Ovary (tissue), 9 donors: ENCODE results near the gene ANO2. TPM values are rescaled to one million over a fixed set of nuclear protein-coding genes. Genes with fewer than 3 reads are reported as not detected.

Experiments
- DNase-seq, 5 donors: peaks; one replicate each; pipeline ENCODE4 v3.0.0-alpha.2; 2019 to 2020
- H3K27ac ChIP-seq, 2 donors: fragments of 200-600 bp; one replicate each; pipeline versions ENCODE4 v1.5.1 to v1.8.0; 2019 to 2022
- H3K27me3 ChIP-seq: fragments of 200-600 bp; one replicate; pipeline ENCODE4 v1.8.0; 2022
- H3K36me3 ChIP-seq: fragments of 200-600 bp; sonication (generic); one replicate; pipeline ENCODE4 v1.5.1; 2019
- H3K4me1 ChIP-seq: one replicate; pipeline ENCODE4 v1.8.1; 2013; ENCODE audit warnings: mild to moderate bottlenecking, moderate library complexity; ENCODE audit not compliant: insufficient read depth
- H3K4me3 ChIP-seq: fragments of 200-600 bp; sonication (generic); one replicate; pipeline ENCODE4 v1.5.1; 2017
- H3K9me3 ChIP-seq, 2 donors: fragments of 200-600 bp in 1 of 2; sonication (generic) in 1 of 2; one replicate each; pipeline versions ENCODE4 v1.5.1 to v1.8.1; 2013 to 2019; ENCODE audit warnings: mild to moderate bottlenecking in 1 of 2, moderate library complexity in 1 of 2
- EP300 ChIP-seq: sonication (generic); formaldehyde crosslinking; IDR thresholded peaks from one replicate; pipeline ENCODE4 v1.6.1; 2017; ENCODE audit warnings: antibody characterized with exemption
- POLR2A ChIP-seq: fragments of 450-650 bp; IDR thresholded peaks from one replicate; pipeline ENCODE4 v1.6.1; 2017; ENCODE audit warnings: antibody characterized with exemption, mild to moderate bottlenecking, moderate library complexity
- WGBS, 3 donors: extraction: QIAGEN DNeasy Blood & Tissue Kit in 1 of 3; methylation state at CpG; one replicate each; pipeline versions ENCODE4 v1.1.5 to v1.1.7; 2013 to 2017; 5-methylcytosine and 5-hydroxymethylcytosine counted together
- intact Hi-C, 4 donors: fragments of 100-400 bp; cut with DNase I; formaldehyde crosslinking; loops; one replicate each; pipeline versions ENCODE4 v1.11.0 to v1.15.1; 2022 to 2023
- polyA plus RNA-seq, 2 donors: library from polyadenylated mRNA; stranded (reverse); fragments of 200-250 nt in 1 of 2; fragments of 350-450 nt in 1 of 2; fragmentation: Illumina TruSeq in 1 of 2; extraction: RNeasy Lipid Tissue Mini Kit (QIAGEN cat#74804) in 1 of 2; gene quantifications; one replicate each; pipeline ENCODE4 v1.2.3, GENCODE V29; 2013 to 2014
- total RNA-seq, 7 donors: library from RNA; depleted of rRNA in 2 of 7; stranded (reverse); fragments of >200 nt in 2 of 7; fragmentation: NEBNext Ultra II Directional in 3 of 7; extraction: Animal tissue kit (Norgen Biotek cat#: 25700) in 3 of 7; gene quantifications; one replicate each; pipeline versions ENCODE4 v1.1.0 to v1.2.4, GENCODE V29; 2016 to 2023
- TF ChIP-seq, protein P1 (sequence below), 3 donors: fragments of 450-650 bp in 2 of 3; fragments of 200-600 bp in 1 of 3; IDR thresholded peaks; one replicate each; pipeline versions ENCODE4 v1.5.1 to v1.8.0; 2016 to 2022; ENCODE audit warnings: antibody characterized with exemption in 3 of 3, mild to moderate bottlenecking in 1 of 3
- donor health status: DM: no; HTN: no; CAD: no; lungs with moderate emphysema.
- donor health status: DM: no; HTN: no; CAD: no.
- donor health status: Bipolar disorder and iron deficiency.
- donor health status: DM: yes; HTN: yes; CAD: no.
- donor health status: DM: no; HTN: no; CAD: no.
- donor health status: DM: yes; HTN: yes; CAD: no.

Gene ANO2
- total and polyA plus RNA-seq, 9 donors, result 3.0 to 6.7 (median 3.3) TPM

DNA sequence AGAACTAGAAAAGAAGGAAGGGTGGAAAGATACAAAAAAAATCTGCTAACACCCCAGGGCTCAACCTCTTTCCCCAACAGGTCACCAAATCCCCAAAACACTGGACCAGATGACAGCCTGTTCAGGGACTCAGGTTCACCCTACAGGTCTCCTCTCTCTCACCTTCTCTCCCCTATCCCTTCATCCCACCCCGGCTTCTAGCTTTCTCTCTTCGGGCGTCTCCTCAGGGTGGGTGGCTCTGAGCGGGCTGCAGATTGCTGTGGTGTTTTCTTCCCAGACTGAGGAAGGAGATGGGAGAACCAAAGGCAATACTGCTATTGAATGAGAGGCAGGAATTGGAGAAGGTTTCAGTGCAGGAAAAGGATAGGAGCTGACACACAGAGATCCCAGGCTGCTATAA, 39.3 kb downstream of the ANO2 start:
- TF ChIP-seq, protein P1, sequence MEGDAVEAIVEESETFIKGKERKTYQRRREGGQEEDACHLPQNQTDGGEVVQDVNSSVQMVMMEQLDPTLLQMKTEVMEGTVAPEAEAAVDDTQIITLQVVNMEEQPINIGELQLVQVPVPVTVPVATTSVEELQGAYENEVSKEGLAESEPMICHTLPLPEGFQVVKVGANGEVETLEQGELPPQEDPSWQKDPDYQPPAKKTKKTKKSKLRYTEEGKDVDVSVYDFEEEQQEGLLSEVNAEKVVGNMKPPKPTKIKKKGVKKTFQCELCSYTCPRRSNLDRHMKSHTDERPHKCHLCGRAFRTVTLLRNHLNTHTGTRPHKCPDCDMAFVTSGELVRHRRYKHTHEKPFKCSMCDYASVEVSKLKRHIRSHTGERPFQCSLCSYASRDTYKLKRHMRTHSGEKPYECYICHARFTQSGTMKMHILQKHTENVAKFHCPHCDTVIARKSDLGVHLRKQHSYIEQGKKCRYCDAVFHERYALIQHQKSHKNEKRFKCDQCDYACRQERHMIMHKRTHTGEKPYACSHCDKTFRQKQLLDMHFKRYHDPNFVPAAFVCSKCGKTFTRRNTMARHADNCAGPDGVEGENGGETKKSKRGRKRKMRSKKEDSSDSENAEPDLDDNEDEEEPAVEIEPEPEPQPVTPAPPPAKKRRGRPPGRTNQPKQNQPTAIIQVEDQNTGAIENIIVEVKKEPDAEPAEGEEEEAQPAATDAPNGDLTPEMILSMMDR (IDR thresholded peaks at IDR 0.05), result no peak
- TF ChIP-seq POLR2A, result no peak
- TF ChIP-seq EP300, result no peak
- DNase-seq, result no peak
- no peaks in the 10 kb centered on the region for H3K36me3 ChIP-seq
- WGBS, 3 donors, result 83 to 93% (median 92%) methylated on average over 4 of the region's 4 CpGs
- intact Hi-C loops, result no loop called here
- no peaks in the 10 kb centered on the region for H3K27me3 ChIP-seq
- no peaks in the 10 kb centered on the region for H3K9me3 ChIP-seq
- H3K4me3 ChIP-seq, result no peak overlapping the region
- H3K27ac ChIP-seq, result no peak overlapping the region
- no peaks in the 10 kb centered on the region for H3K4me1 ChIP-seq

- intact Hi-C loops, result no loop called here
- 41 to 64% (median 52%) methylated on average over 6 of the region's 6 CpGs for WGBS, 3 donors
- TF ChIP-seq EP300, result no peak
- TF ChIP-seq, protein P1 (IDR thresholded peaks at IDR 0.05), result no peak
- TF ChIP-seq POLR2A, result no peak
- Histone ChIP-seq H3K36me3 (no peaks in the 10 kb centered on the region), H3K9me3 (no peaks in the 10 kb centered on the region), H3K27ac (no peak overlapping the region), H3K27me3 (no peaks in the 10 kb centered on the region), H3K4me3 (no peak overlapping the region), H3K4me1 (no peaks in the 10 kb centered on the region)
- no peak for DNase-seq
Observed at GRCh38 chr12:5904969-5905368, 40.1 kb downstream of the ANO2 start.

GRCh38 chr12:5904441-5904840, 40.6 kb downstream of the ANO2 start:
- Histone ChIP-seq H3K9me3 (no peaks in the 10 kb centered on the region), H3K27me3 (no peaks in the 10 kb centered on the region), H3K4me3 (no peak overlapping the region), H3K36me3 (no peaks in the 10 kb centered on the region), H3K27ac (no peak overlapping the region), H3K4me1 (no peaks in the 10 kb centered on the region)
- no peak for TF ChIP-seq POLR2A
- TF ChIP-seq EP300, result no peak
- TF ChIP-seq, protein P1 (IDR thresholded peaks at IDR 0.05), result no peak
- 78 to 89% (median 84%) methylated on average over 11 of the region's 11 CpGs for WGBS, 3 donors
- no peak for DNase-seq
- intact Hi-C loops, result no loop called here

- Histone ChIP-seq H3K9me3 (no peaks in the 10 kb centered on the region), H3K27ac (no peak overlapping the region), H3K4me1 (no peaks in the 10 kb centered on the region), H3K27me3 (no peaks in the 10 kb centered on the region), H3K36me3 (no peaks in the 10 kb centered on the region), H3K4me3 (no peak overlapping the region)
- WGBS, 3 donors, result 89 to 94% (median 94%) methylated on average over 2 of the region's 2 CpGs
- no peak for DNase-seq
- intact Hi-C loops, result no loop called here
- TF ChIP-seq EP300, result no peak
- no peak for TF ChIP-seq POLR2A
- TF ChIP-seq, protein P1 (IDR thresholded peaks at IDR 0.05), result no peak
Observed at GRCh38 chr12:5902736-5903135, 42.3 kb downstream of the ANO2 start.

DNA sequence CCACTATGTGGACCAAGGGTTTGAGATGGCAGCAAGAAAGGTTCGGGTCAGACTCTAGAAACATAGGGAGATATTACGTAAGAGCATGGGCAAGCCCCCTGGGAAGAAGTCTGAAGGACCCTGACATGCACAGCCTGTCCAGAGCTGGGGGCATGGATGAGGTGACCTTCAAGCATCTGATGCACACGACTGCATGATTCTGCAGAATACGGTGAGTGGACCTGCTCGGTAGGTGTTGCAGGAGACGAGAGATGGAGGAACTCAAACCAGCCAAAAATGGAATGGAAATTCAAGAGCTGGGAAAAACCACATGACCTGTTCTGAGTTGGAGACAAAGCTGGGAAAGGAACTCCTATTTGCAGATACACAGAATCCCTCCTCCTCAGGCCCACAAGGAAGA, 43.6 kb downstream of the ANO2 start:
- intact Hi-C loops, result no loop called here
- 84 to 88% (median 87%) methylated on average over 6 of the region's 6 CpGs for WGBS, 3 donors

More for the DNA sequence above, 43.6 kb downstream of the ANO2 start:
- Histone ChIP-seq H3K4me3 (no peak overlapping the region), H3K27ac (no peak overlapping the region), H3K27me3 (no peaks in the 10 kb centered on the region), H3K36me3 (no peaks in the 10 kb centered on the region), H3K9me3 (no peaks in the 10 kb centered on the region), H3K4me1 (no peaks in the 10 kb centered on the region)
- TF ChIP-seq POLR2A (no peak), EP300 (no peak)
- TF ChIP-seq, protein P1 (IDR thresholded peaks at IDR 0.05), result no peak
- DNase-seq, result no peak
